OCI-LY3 (cell line): Measurements from ENCODE around the gene DERA.
"Not testable (repeated sequence)": the region's sequence is repeated elsewhere in the genome, so short reads cannot be mapped to it uniquely, and the experiment has no call there.

ENCODE experiments used
- H2AFZ ChIP-seq: fragments of 200-600, 300-600 bp; shearing (Covaris generic); 2 replicates; pipeline ENCODE4 v1.6.0; 2014; ENCODE audit warnings: antibody characterized with exemption, low read depth, low read length
- H3K27ac ChIP-seq: fragments of 200-600, 300-600 bp; sonication (generic); 2 replicates; pipeline ENCODE4 v1.5.1; 2014; ENCODE audit warnings: mild to moderate bottlenecking, low read length, moderate library complexity, mixed read lengths
- H3K27me3 ChIP-seq: fragments of 200-600, 300-600 bp; sonication (generic); 2 replicates; pipeline ENCODE4 v1.6.1; 2014; ENCODE audit warnings: low read depth, low read length, mixed read lengths
- H3K36me3 ChIP-seq: fragments of 200-600, 300-600 bp; sonication (generic); replicated peaks from 2 replicates; pipeline ENCODE3; 2014; ENCODE audit warnings: low read depth, low read length, mixed read lengths
- H3K4me1 ChIP-seq: fragments of 300-600, 200-600 bp; sonication (generic); 2 replicates; pipeline ENCODE4 v1.6.1; 2014; ENCODE audit warnings: low read length, mixed read lengths
- H3K4me2 ChIP-seq: fragments of 200-600, 300-600 bp; sonication (generic); 2 replicates; pipeline ENCODE4 v1.6.1; 2014; ENCODE audit warnings: low read length, mixed read lengths
- H3K4me3 ChIP-seq: fragments of 300-600, 200-600 bp; sonication (generic); 2 replicates; pipeline ENCODE4 v1.5.1; 2014; ENCODE audit warnings: antibody characterized with exemption, mild to moderate bottlenecking, low read length, moderate library complexity
- H3K79me2 ChIP-seq: fragments of 300-600, 200-600 bp; shearing (Covaris generic); 2 replicates; pipeline ENCODE4 v1.6.1; 2014; ENCODE audit warnings: mild to moderate bottlenecking, low read length, mixed read lengths
- H3K9ac ChIP-seq: fragments of 300-600, 200-600 bp; shearing (Covaris generic); 2 replicates; pipeline ENCODE4 v1.6.0; 2014; ENCODE audit warnings: mild to moderate bottlenecking, low read length, moderate library complexity
- H3K9me3 ChIP-seq: fragments of 200-600, 300-600 bp; shearing (Covaris generic); 2 replicates; pipeline ENCODE4 v1.6.1; 2014; ENCODE audit warnings: low read length, mixed read lengths; ENCODE audit not compliant: insufficient read depth
- H4K20me1 ChIP-seq: fragments of 200-600, 300-600 bp; sonication (generic); 2 replicates; pipeline ENCODE4 v1.6.1; 2016; ENCODE audit warnings: low read length, mixed read lengths; ENCODE audit not compliant: insufficient read depth
- CTCF ChIP-seq: fragments of 200-600, 300-600 bp; sonication (generic); IDR thresholded peaks from 2 replicates; pipeline ENCODE4 v1.5.1; 2014; ENCODE audit warnings: antibody characterized with exemption, low read length, low read depth
- EZH2phosphoT487 ChIP-seq: fragments of 200-600 bp; shearing (Covaris generic); IDR thresholded peaks from 2 replicates; pipeline ENCODE4 v1.6.1; 2018; ENCODE audit warnings: antibody characterized with exemption, mixed run types, low read depth

DERA gene

GRCh38 chr12:16046266-16046665 is 135.1 kb downstream of the DERA start:
- H3K27me3 ChIP-seq: no peaks in the 10 kb centered on the region
- peaks cover 4% of the 10 kb centered on the region; the same call in 1 of the 2 replicates for H3K9me3 ChIP-seq
- H3K27ac ChIP-seq: no peak overlapping the region
- H4K20me1 ChIP-seq: no peaks in the 10 kb centered on the region
- TF ChIP-seq EZH2phosphoT487: no peak
- TF ChIP-seq CTCF: no peak
- no peak overlapping the region for H3K4me3 ChIP-seq
- H3K9ac ChIP-seq: no peak overlapping the region
- no peaks in the 10 kb centered on the region for H3K79me2 ChIP-seq
- H2AFZ ChIP-seq: no peak overlapping the region
- no peaks in the 10 kb centered on the region for H3K4me1 ChIP-seq
- no peak overlapping the region for H3K4me2 ChIP-seq
- no peaks in the 10 kb centered on the region for H3K36me3 ChIP-seq

GRCh38 chr12:16048511-16048910 is 137.4 kb downstream of the DERA start:
- no peak for TF ChIP-seq EZH2phosphoT487
- no peak for TF ChIP-seq CTCF
- Histone ChIP-seq H2AFZ (no peak overlapping the region), H3K9ac (no peak overlapping the region), H3K36me3 (no peaks in the 10 kb centered on the region), H3K79me2 (no peaks in the 10 kb centered on the region), H3K4me2 (no peak overlapping the region), H3K4me1 (no peaks in the 10 kb centered on the region), H4K20me1 (no peaks in the 10 kb centered on the region), H3K4me3 (no peak overlapping the region), H3K27ac (no peak overlapping the region), H3K27me3 (no peaks in the 10 kb centered on the region), H3K9me3 (peaks cover 4% of the 10 kb centered on the region; the same call in 1 of the 2 replicates)

- Histone ChIP-seq H2AFZ (no peak overlapping the region), H3K27me3 (no peaks in the 10 kb centered on the region), H3K9me3 (no peaks in the 10 kb centered on the region), H3K4me2 (no peak overlapping the region), H3K4me3 (no peak overlapping the region), H4K20me1 (no peaks in the 10 kb centered on the region), H3K9ac (no peak overlapping the region), H3K79me2 (no peaks in the 10 kb centered on the region), H3K4me1 (no peaks in the 10 kb centered on the region), H3K36me3 (no peaks in the 10 kb centered on the region), H3K27ac (no peak overlapping the region)
- TF ChIP-seq CTCF (no peak), EZH2phosphoT487 (no peak)
These were observed 145.8 kb downstream of the DERA start for GRCh38 chr12:16056910-16057309.

DNA sequence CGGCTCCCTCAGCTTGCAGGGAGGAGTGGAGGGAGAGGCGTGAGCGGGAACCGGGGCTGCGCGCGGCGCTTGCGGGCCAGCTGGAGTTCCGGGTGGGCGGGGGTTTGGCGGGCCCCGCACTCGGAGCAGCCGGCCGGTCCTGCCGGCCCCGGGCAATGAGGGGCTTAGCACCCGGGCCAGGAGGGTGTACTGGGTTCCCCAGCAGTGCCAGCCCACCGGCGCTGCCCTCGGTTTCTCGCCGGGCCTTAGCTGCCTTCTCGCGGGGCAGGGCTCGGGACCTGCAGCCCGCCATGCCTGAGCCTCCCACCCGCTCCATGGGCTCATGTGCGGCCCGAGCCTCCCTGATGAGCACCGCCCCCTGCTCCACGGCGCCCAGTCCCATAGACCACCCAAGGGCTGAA is 146.2 kb downstream of the DERA start:
- not testable (repeated sequence) for H3K36me3 ChIP-seq

DNA sequence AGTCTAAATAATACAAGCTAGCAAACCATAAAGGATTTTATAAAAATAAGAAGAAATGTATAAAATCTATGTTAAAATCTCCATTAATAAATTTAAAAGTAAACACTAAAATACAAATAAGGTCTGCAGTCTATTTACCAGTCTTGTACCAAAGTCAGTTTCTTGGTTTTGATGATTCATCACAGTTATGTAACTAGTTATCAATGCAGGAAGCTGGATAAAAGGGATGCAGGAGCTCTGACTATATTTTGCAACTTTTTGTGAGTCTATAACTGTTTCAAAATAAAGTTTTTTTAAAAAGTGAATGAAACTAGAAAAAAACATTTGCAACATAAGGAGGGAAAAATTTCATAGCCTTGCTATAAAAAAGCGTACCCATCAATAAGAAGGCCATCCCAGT is 151.5 kb downstream of the DERA start:
- Histone ChIP-seq H2AFZ (no peak overlapping the region), H3K9me3 (no peaks in the 10 kb centered on the region), H3K4me3 (no peak overlapping the region), H3K27me3 (no peaks in the 10 kb centered on the region), H3K27ac (no peak overlapping the region), H3K4me1 (no peaks in the 10 kb centered on the region), H3K79me2 (no peaks in the 10 kb centered on the region), H3K36me3 (no peaks in the 10 kb centered on the region), H3K4me2 (no peak overlapping the region), H4K20me1 (no peaks in the 10 kb centered on the region), H3K9ac (no peak overlapping the region)
- TF ChIP-seq CTCF (no peak), EZH2phosphoT487 (no peak)

More for the DNA sequence above, 146.2 kb downstream of the DERA start:
- not testable (repeated sequence) for H3K4me2 ChIP-seq, H3K9me3 ChIP-seq, H2AFZ ChIP-seq, H3K4me1 ChIP-seq, H3K27me3 ChIP-seq, H3K9ac ChIP-seq, H3K27ac ChIP-seq, H3K79me2 ChIP-seq, H3K4me3 ChIP-seq, H4K20me1 ChIP-seq
